ENCODE results near the gene KIAA1217. TPM values are rescaled to one million over a fixed set of nuclear protein-coding genes. Genes with fewer than 3 reads are reported as not detected.

Gene KIAA1217
- total and polyA plus RNA-seq, 2 of the 4 experiments (the other 2 are of a cell fraction): 3.4 to 4.4 TPM

DNA sequence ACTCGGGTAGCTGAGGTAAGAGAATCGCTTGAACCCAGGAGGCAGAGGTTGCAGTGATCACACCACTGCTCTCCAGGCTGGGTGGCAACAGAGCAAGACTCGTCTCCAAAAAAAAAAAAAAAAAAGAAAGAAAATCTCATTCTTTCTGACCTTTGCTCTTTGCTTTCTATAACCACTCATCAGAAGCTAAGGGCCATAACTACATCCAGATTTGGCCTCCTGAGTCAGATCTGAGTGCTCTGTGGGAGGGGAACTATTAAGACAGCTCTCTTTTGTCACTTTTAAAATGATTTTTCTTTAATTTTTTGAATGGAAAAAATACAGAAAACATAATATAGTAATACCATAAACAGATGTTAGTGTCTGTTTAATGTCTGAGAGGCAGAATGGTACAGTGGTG is 210.1 kb downstream of the KIAA1217 start:
- H3K27ac ChIP-seq (ENCODE audit: insufficient read depth, low read length): no peak overlapping the region
- no peak overlapping the region for H3K4me2 ChIP-seq (ENCODE audit: low read depth, low read length)
- TF ChIP-seq CEBPB (IDR thresholded peaks at IDR 0.05; ENCODE audit: low read depth, low read length): no peak
- no peak for TF ChIP-seq CHD1 (IDR thresholded peaks at IDR 0.05; ENCODE audit: low read depth, low read length)
- TF ChIP-seq POLR2A (IDR thresholded peaks at IDR 0.05; ENCODE audit: low read depth, low read length): no peak
- TF ChIP-seq MAFK (IDR thresholded peaks at IDR 0.05; ENCODE audit: low read depth, low read length): no peak
- no peak for TF ChIP-seq RCOR1 (IDR thresholded peaks at IDR 0.05; ENCODE audit: insufficient replicate concordance, low read length)
- TF ChIP-seq RFX5 (IDR thresholded peaks at IDR 0.05; ENCODE audit: low read depth, low read length): no peak
- TF ChIP-seq, protein P1, sequence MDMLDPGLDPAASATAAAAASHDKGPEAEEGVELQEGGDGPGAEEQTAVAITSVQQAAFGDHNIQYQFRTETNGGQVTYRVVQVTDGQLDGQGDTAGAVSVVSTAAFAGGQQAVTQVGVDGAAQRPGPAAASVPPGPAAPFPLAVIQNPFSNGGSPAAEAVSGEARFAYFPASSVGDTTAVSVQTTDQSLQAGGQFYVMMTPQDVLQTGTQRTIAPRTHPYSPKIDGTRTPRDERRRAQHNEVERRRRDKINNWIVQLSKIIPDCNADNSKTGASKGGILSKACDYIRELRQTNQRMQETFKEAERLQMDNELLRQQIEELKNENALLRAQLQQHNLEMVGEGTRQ (IDR thresholded peaks at IDR 0.05; ENCODE audit: low read depth, low read length): no peak
- no peak for TF ChIP-seq MXI1 (IDR thresholded peaks at IDR 0.05; ENCODE audit: borderline replicate concordance, low read depth, low read length)
- TF ChIP-seq RAD21 (IDR thresholded peaks at IDR 0.05; ENCODE audit: low read length): no peak
- no peak for TF ChIP-seq NFE2L2 (IDR thresholded peaks at IDR 0.05; ENCODE audit: low read depth, low read length)
- no peak for TF ChIP-seq FOS (IDR thresholded peaks at IDR 0.05; ENCODE audit: low read depth, low read length)
- TF ChIP-seq BHLHE40 (IDR thresholded peaks at IDR 0.05; ENCODE audit: low read depth, low read length): no peak
- TF ChIP-seq, protein P2, sequence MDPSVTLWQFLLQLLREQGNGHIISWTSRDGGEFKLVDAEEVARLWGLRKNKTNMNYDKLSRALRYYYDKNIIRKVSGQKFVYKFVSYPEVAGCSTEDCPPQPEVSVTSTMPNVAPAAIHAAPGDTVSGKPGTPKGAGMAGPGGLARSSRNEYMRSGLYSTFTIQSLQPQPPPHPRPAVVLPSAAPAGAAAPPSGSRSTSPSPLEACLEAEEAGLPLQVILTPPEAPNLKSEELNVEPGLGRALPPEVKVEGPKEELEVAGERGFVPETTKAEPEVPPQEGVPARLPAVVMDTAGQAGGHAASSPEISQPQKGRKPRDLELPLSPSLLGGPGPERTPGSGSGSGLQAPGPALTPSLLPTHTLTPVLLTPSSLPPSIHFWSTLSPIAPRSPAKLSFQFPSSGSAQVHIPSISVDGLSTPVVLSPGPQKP (IDR thresholded peaks at IDR 0.05; ENCODE audit: borderline replicate concordance, low read depth, low read length): no peak
- TF ChIP-seq MAZ (IDR thresholded peaks at IDR 0.05; ENCODE audit: borderline replicate concordance, low read depth, low read length): no peak
- TF ChIP-seq, protein P3, sequence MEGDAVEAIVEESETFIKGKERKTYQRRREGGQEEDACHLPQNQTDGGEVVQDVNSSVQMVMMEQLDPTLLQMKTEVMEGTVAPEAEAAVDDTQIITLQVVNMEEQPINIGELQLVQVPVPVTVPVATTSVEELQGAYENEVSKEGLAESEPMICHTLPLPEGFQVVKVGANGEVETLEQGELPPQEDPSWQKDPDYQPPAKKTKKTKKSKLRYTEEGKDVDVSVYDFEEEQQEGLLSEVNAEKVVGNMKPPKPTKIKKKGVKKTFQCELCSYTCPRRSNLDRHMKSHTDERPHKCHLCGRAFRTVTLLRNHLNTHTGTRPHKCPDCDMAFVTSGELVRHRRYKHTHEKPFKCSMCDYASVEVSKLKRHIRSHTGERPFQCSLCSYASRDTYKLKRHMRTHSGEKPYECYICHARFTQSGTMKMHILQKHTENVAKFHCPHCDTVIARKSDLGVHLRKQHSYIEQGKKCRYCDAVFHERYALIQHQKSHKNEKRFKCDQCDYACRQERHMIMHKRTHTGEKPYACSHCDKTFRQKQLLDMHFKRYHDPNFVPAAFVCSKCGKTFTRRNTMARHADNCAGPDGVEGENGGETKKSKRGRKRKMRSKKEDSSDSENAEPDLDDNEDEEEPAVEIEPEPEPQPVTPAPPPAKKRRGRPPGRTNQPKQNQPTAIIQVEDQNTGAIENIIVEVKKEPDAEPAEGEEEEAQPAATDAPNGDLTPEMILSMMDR (conservative IDR thresholded peaks at IDR 0.05; ENCODE audit: low read depth, low read length): no peak
- no peak for TF ChIP-seq SMC3 (IDR thresholded peaks at IDR 0.05; ENCODE audit: low read depth, low read length)
- no TSS peak for BruUV-seq (replicated peaks)
- no peak for DNase-seq
- H3K56ac ChIP-seq (ENCODE audit: extremely low read depth, insufficient read depth, low read length): no peak overlapping the region
- H2BK20ac ChIP-seq (ENCODE audit: low read depth, low read length): no peak overlapping the region
- no CpG with 5 or more reads among the region's 3 CpGs for WGBS, 2 experiments (ENCODE audit: extremely low coverage in 2 of 2, insufficient read length in 1 of 2)
- H3K14ac ChIP-seq (replicated peaks; ENCODE audit: low read depth, low read length): no peak overlapping the region
- ChIA-PET POLR2A (ENCODE audit: unreplicated experiment) (no interaction called here), CTCF (interaction anchor here (0.7 to 1.0 kb wide), 3 partner anchors 10 to 210 kb away, joined by 3 to 13 read pairs (median 3); partner anchors contain the start of gene KIAA1217)
- intact Hi-C loops (cut with micrococcal nuclease): no loop called here
- H3K9me3 ChIP-seq (ENCODE audit: control insufficient read depth, insufficient read depth, low read length): no peaks in the 10 kb centered on the region
- H3K4ac ChIP-seq (ENCODE audit: low read depth, low read length): no peak overlapping the region
- no peak overlapping the region for H3K9ac ChIP-seq (ENCODE audit: low read depth, low read length)
- no peak overlapping the region for H3K18ac ChIP-seq (ENCODE audit: low read depth, low read length)
- peaks cover 6% of the 10 kb centered on the region; the same call in 1 of the 2 replicates for H3K27me3 ChIP-seq (ENCODE audit: control insufficient read depth, insufficient read depth, low read length)
- peaks cover 8% of the 10 kb centered on the region; the same call in 1 of the 2 replicates for H3K4me1 ChIP-seq (ENCODE audit: control insufficient read depth, insufficient read depth, low read length)
- no peak overlapping the region for H2AK5ac ChIP-seq (ENCODE audit: low read depth, low read length)
- in situ Hi-C loops (cut with MboI; ENCODE audit: low sequenced_read_pairs): no loop called here
- no peak overlapping the region for H2BK120ac ChIP-seq (ENCODE audit: low read depth, low read length)
- no peaks in the 10 kb centered on the region for H4K20me1 ChIP-seq (ENCODE audit: insufficient read depth, low read length)
- no peak overlapping the region for H4K8ac ChIP-seq (ENCODE audit: low read depth in 2 of 2, low read length in 2 of 2)
- H2BK15ac ChIP-seq (ENCODE audit: low read depth, low read length): no peak overlapping the region
- no peaks in the 10 kb centered on the region for H3K36me3 ChIP-seq (ENCODE audit: control insufficient read depth, insufficient read depth, low read length)
- H4K5ac ChIP-seq (ENCODE audit: low read depth, low read length): no peak overlapping the region
- H2AK9ac ChIP-seq (replicated peaks; ENCODE audit: low read depth, low read length, poor library complexity): no peak overlapping the region
- no peak overlapping the region for H2AFZ ChIP-seq (replicated peaks; ENCODE audit: low read length, poor library complexity)
- H3K9me1 ChIP-seq (ENCODE audit: insufficient read depth, low read length): no peaks in the 10 kb centered on the region; the same call in 1 of the 2 replicates
- ATAC-seq (ENCODE audit: low read depth): no peak
- H2BK5ac ChIP-seq (ENCODE audit: low read depth, low read length, poor library complexity, severe bottlenecking): no peak overlapping the region
- no peak overlapping the region for H3K4me3 ChIP-seq (ENCODE audit: insufficient read depth, low read depth, low read length)
- H3K23ac ChIP-seq (ENCODE audit: low read depth, low read length): no peak overlapping the region
- no peak overlapping the region for H4K91ac ChIP-seq (ENCODE audit: insufficient read depth, low read depth, low read length)
- no peaks in the 10 kb centered on the region for H3K79me1 ChIP-seq (ENCODE audit: low read depth in 1 of 2, low read length in 2 of 2)
- dilution Hi-C loops (cut with HindIII; ENCODE audit: low sequenced_read_pairs, unreplicated experiment): no loop called here
